ENCODE measurements around the gene ANGPTL2.

- TF ChIP-seq POLR2A (IDR thresholded peaks at IDR 0.05; ENCODE audit: low read depth, low read length) (no peak), POLR2AphosphoS5 (IDR thresholded peaks at IDR 0.05; ENCODE audit: low read depth, low read length) (no peak)
These were observed 24.8 kb downstream of the ANGPTL2 start for GRCh38 chr9:127097683-127098082.

Measured in GM12892 (cell line).